Erythroblast (primary cell): ENCODE measurements around the gene PINK1.

Experiments
- GATA1 ChIP-seq: IDR thresholded peaks from 2 replicates; pipeline ENCODE4 v1.6.1; 2011; ENCODE audit warnings: low read depth, mild to moderate bottlenecking, control low read depth, low read length, moderate library complexity
- POLR2A ChIP-seq: IDR thresholded peaks from 2 replicates; pipeline ENCODE4 v1.6.1; 2011; ENCODE audit warnings: mild to moderate bottlenecking, low read length

DNA sequence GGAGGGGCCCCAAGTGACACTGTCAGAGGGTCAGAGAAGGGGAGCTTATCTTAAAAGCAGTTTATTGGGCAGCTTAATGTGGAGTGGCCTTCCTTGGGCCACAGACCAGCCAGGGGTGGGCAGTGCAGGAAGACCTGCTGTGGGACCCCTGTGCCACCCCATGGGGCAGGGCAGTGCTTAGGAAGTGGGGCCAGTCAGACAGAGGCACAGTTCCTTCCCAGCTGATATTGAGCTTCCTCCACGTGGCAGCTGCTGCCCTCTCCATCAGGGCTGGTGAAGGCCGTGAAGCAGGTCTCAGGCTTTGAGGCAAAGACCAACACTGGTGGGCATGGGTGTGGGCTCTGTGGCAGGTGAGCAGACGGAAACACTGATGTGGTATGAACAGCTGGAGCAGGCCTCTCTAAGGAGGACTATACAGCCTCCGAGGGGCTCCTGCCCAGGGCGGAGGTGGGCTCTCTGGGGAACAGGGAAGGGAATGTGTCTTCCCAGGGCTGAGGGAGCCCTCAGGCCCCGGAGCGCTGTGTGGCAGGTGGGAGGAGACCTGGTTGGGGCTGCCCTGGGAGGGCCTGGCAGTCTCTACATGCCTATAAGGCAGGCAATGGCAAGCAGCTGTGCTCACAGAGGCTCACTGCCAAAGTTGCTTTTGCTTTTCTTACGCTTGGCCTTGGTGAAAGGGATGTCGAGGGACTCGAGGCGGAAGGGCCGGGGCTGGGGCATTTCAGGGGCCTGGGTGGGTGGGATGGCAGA lies 30.9 kb downstream of the PINK1 start:
- TF ChIP-seq POLR2A: no peak
- no peak for TF ChIP-seq GATA1
